NB4 (cell line): ENCODE results near the gene SPATA31E1.
"Not testable (repeated sequence)": the region's sequence is repeated elsewhere in the genome, so short reads cannot be mapped to it uniquely, and the experiment has no call there.

ENCODE experiments used
- DNase-seq: peaks from one replicate; pipeline ENCODE4 v3.0.0; 2010; ENCODE audit warnings: low read depth
- H3K4me3 ChIP-seq: one replicate; pipeline ENCODE4 v1.5.1; 2011; ENCODE audit warnings: mild to moderate bottlenecking, low read depth, low read length, moderate library complexity
- MYC ChIP-seq: IDR thresholded peaks from 2 replicates; pipeline ENCODE4 v1.6.1; 2011; ENCODE audit warnings: low read depth, low read length
- POLR2A ChIP-seq: IDR thresholded peaks from 2 replicates; pipeline ENCODE4 v1.6.1; 2011; ENCODE audit warnings: mild to moderate bottlenecking; ENCODE audit not compliant: insufficient read length; ENCODE audit errors: extremely low read depth
- TF ChIP-seq, protein P1 (sequence below): IDR thresholded peaks from one replicate; pipeline ENCODE4 v1.5.1; 2012; ENCODE audit warnings: low read depth, low read length
- TF ChIP-seq, protein P2 (sequence below): IDR thresholded peaks from 2 replicates; pipeline ENCODE4 v1.6.1; 2011; ENCODE audit warnings: low read depth, low read length

Gene SPATA31E1

DNA sequence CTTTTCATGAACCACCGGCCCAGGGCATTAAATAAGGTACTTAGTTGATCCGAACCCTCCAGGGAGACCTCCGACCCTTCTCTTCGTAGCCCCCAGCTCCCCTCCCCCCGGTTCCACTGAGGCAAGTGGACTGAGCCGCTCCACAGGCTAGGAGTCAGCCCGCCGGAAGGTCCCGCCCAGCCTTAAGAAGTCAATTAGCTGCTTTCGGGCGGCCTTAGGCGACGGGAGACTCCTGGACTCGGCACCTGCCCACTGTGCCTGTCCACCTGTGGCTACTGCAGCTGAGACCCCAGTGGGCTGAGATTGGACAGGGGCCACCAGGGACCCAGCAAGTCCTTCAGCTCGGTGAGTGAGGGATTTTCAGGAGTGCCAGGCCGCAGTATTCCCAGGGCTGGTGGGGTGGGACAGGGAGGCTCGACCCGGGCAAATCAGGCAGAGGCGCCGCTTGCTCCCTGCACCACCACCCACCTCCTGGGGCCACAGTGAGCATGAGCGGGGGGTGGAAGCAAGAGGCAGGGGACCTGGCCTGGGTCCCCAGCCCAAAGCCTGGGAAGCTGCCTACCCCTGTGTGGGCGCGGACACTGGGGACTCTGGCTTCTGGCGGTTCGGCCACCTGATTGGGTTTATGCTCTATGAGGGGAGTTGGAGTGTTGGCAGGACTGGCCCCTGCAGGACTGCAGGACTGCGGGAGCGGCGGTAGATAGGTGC is 39.6 kb upstream of the SPATA31E1 start:
- no peak for TF ChIP-seq MYC
- TF ChIP-seq, protein P1, sequence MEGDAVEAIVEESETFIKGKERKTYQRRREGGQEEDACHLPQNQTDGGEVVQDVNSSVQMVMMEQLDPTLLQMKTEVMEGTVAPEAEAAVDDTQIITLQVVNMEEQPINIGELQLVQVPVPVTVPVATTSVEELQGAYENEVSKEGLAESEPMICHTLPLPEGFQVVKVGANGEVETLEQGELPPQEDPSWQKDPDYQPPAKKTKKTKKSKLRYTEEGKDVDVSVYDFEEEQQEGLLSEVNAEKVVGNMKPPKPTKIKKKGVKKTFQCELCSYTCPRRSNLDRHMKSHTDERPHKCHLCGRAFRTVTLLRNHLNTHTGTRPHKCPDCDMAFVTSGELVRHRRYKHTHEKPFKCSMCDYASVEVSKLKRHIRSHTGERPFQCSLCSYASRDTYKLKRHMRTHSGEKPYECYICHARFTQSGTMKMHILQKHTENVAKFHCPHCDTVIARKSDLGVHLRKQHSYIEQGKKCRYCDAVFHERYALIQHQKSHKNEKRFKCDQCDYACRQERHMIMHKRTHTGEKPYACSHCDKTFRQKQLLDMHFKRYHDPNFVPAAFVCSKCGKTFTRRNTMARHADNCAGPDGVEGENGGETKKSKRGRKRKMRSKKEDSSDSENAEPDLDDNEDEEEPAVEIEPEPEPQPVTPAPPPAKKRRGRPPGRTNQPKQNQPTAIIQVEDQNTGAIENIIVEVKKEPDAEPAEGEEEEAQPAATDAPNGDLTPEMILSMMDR, result no peak
- TF ChIP-seq POLR2A, result no peak
- TF ChIP-seq, protein P2, sequence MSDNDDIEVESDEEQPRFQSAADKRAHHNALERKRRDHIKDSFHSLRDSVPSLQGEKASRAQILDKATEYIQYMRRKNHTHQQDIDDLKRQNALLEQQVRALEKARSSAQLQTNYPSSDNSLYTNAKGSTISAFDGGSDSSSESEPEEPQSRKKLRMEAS, result no peak
- DNase-seq, result no peak
- H3K4me3 ChIP-seq, result no peak overlapping the region

DNA sequence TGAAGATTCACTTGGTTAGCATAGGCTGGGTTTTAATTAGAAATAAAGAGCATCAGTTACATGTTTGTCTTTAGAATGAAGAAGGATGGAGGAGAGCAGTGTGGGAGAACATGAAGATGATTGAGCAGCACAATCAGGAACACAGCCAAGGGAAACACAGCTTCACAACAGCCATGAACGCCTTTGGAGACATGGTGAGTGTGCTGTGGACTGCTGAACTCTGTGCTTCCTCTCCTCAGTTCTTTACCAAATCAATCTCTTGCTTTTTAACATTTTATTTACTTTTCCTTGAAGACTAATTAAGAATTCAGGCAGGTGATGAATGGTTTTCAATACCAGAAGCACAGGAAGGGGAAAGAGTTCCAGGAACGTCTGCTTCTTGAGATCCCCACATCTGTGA is 38.2 kb upstream of the SPATA31E1 start:
- H3K4me3 ChIP-seq, result no peak overlapping the region
- no peak for DNase-seq
- TF ChIP-seq, protein P1, result no peak
- TF ChIP-seq, protein P2, result no peak
- TF ChIP-seq POLR2A, result no peak
- TF ChIP-seq MYC, result no peak

DNA sequence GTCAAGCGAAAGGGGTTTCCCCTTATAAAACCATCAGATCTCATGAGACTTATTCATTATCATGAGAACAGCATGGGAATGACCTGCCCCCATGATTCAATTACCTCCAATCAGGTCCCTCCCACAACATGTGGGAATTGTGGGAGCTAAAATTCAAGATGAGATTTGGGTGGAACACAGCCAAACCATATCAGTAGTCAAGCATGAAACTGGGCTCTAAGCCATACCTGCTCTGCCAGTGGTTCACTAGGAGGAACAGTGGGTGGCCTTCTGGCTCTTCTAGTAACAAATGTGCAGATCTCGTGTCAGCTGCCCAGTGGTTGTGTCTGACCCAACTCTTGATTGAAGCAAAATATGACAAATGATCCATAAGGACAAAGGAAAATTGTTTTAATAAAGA is 34.9 kb upstream of the SPATA31E1 start:
- DNase-seq, H3K4me3 ChIP-seq: not testable (repeated sequence)

DNA sequence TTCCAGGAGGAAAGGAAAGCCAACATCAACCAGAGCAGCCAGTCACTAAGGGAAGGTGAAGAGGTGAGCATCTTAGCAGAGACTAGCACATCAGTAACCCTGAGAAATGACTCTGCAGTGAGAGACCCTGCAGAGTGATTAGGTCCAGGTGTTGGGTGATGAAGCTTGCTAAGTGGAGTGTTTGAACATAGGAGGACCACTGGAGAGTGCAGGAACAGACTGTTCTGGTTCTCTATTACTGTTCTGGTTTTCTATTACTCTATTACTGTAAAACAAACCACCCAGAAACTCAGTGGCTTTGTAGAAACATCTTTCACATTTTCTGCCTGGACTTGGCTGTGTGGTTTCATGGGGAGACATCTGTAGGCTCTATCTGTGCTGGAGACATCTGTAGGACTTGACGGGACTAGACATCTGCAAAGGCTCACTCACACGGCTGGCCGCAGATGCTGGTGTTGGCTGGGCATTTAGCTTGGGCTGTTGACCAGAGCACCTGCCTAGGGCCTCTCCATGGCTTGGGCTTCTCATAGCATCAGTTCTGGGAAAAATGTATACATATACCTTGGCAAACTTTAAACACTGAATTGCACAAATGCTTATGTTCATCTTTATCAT is 33.4 kb upstream of the SPATA31E1 start:
- no peak for DNase-seq
- no peak overlapping the region for H3K4me3 ChIP-seq
- TF ChIP-seq, protein P1, result no peak
- TF ChIP-seq POLR2A, result no peak
- no peak for TF ChIP-seq MYC
- TF ChIP-seq, protein P2, result no peak

DNA sequence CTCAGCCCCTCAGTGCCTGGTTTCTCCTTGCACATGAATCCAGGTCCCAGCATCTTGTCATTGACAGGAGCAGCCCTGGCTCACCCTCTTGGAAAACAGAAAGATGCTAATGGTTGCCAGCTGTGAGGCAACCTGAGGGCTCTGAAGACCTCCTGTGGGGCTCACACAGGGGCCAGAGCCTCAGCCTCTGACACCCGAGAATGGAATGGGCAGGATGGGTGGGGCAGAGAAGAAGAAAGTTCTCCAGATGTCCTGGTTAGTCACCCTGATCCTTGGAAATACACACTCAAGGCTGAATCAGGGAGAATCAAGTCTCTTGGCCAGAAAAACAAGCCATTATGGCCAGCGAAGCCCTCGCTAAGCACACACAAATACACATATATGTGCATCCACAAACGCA is 32.3 kb upstream of the SPATA31E1 start:
- DNase-seq, result no peak
- TF ChIP-seq MYC (no peak), POLR2A (no peak)
- TF ChIP-seq, protein P2, result no peak
- TF ChIP-seq, protein P1, result no peak

DNA sequence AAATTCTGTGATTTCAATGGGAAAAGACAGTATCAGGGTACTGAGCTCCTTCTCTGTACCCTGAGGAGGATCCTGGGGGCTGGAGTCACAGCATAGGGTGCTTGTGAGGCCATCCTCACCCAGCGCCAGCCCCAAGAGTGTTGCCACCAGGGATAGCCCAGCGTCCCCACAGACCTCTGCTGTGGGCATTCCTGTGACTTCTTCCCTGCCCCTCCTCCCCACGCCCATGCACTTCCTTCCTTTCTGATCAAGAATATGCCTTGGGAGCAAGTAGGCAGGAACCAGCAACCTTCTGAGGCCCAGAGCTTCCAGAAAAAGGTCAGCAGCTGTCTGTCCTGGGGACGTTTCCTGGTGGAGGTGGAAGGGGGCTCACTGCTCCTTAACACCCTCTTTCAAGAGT is 31.5 kb upstream of the SPATA31E1 start:
- not testable (repeated sequence) for DNase-seq, H3K4me3 ChIP-seq

More for the DNA sequence above, 32.3 kb upstream of the SPATA31E1 start:
- H3K4me3 ChIP-seq, result no peak overlapping the region

DNA sequence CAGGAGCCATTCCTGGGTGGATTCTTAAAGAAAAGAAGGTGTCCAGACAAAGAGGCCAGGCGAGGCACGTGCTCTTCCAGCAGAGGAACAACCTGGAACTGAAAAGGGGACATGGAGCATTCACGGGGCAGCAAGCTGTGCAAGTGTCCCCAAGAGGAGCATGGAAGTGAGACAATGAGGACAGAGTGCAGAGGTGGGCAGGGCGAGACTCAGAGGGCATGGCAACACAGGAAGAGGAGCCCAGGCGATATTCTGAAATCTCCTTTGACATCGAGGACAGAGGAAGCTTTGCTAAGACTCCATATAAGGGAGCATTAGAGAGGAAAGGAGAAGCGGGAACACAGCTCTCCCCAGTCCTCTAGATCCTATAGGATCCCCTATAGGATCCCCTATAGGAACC is 29.4 kb upstream of the SPATA31E1 start:
- TF ChIP-seq, protein P2, result no peak
- TF ChIP-seq, protein P1, result no peak
- no peak overlapping the region for H3K4me3 ChIP-seq
- DNase-seq, result no peak
